ENCODE results near the gene RAG1.

DNA sequence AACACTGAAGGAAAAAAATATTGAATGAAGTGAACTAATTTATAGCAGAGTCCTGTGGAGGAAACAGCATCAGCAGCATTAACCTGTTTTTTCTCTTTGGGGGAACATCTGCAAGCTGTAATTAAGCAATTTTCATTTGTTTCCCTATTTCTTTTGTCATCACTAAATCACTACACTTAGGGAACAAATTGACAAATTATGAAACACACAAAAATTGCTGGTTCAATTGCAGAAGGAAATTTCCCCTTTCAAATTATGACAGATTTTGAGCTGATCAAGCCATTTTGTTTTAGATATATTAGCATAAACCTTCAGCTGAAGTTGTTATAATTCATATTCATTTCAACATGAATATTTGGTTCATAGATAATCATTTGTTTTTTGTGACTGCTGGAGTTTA lies 52.4 kb downstream of the RAG1 start:
- TF ChIP-seq, protein P1, sequence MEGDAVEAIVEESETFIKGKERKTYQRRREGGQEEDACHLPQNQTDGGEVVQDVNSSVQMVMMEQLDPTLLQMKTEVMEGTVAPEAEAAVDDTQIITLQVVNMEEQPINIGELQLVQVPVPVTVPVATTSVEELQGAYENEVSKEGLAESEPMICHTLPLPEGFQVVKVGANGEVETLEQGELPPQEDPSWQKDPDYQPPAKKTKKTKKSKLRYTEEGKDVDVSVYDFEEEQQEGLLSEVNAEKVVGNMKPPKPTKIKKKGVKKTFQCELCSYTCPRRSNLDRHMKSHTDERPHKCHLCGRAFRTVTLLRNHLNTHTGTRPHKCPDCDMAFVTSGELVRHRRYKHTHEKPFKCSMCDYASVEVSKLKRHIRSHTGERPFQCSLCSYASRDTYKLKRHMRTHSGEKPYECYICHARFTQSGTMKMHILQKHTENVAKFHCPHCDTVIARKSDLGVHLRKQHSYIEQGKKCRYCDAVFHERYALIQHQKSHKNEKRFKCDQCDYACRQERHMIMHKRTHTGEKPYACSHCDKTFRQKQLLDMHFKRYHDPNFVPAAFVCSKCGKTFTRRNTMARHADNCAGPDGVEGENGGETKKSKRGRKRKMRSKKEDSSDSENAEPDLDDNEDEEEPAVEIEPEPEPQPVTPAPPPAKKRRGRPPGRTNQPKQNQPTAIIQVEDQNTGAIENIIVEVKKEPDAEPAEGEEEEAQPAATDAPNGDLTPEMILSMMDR (IDR thresholded peaks at IDR 0.05; ENCODE audit: low read depth, low read length, poor library complexity, severe bottlenecking), result no peak
- no peak for TF ChIP-seq EZH2phosphoT487 (IDR thresholded peaks at IDR 0.05; ENCODE audit: borderline replicate concordance, low read length)
